MM.1S (cell line): ENCODE data around the gene ANKAR.

Experiments
- DNase-seq: peaks from one replicate; pipeline ENCODE4 v3.0.0-alpha.2; 2015
- H2AFZ ChIP-seq: fragments of 300-600 bp; sonication (generic); 2 replicates; pipeline ENCODE4 v1.6.0; 2016; ENCODE audit warnings: antibody characterized with exemption, low read length
- H3F3A ChIP-seq: fragments of 300-600 bp; sonication (generic); 2 replicates; pipeline ENCODE4 v1.6.1; 2016; ENCODE audit warnings: mild to moderate bottlenecking, antibody characterized with exemption, low read length, moderate library complexity, mixed read lengths; ENCODE audit not compliant: insufficient read depth
- H3K27ac ChIP-seq: fragments of 300-600 bp; sonication (generic); 2 replicates; pipeline ENCODE4 v1.5.1; 2016; ENCODE audit warnings: mild to moderate bottlenecking, low read length
- H3K27me3 ChIP-seq: fragments of 300-600 bp; sonication (generic); replicated peaks from 2 replicates; pipeline ENCODE4 v1.6.0; 2016; ENCODE audit warnings: low read length; ENCODE audit not compliant: insufficient read depth
- H3K36me3 ChIP-seq: fragments of 300-600 bp; sonication (generic); replicated peaks from 2 replicates; pipeline ENCODE4 v1.6.1; 2016; ENCODE audit warnings: mild to moderate bottlenecking, low read length, mixed read lengths; ENCODE audit not compliant: insufficient read depth
- H3K4me1 ChIP-seq: fragments of 300-600 bp; sonication (generic); 2 replicates; pipeline ENCODE4 v1.6.1; 2016; ENCODE audit warnings: low read length, mixed read lengths
- H3K4me2 ChIP-seq: fragments of 300-600 bp; sonication (generic); 2 replicates; pipeline ENCODE4 v1.6.0; 2016; ENCODE audit warnings: low read depth, low read length
- H3K4me3 ChIP-seq: fragments of 300-600 bp; sonication (generic); 2 replicates; pipeline ENCODE4 v1.5.1; 2016; ENCODE audit warnings: low read length, mixed read lengths
- H3K79me2 ChIP-seq: fragments of 300-600 bp; sonication (generic); 2 replicates; pipeline ENCODE4 v1.6.1; 2016; ENCODE audit warnings: mixed run types, low read length, mixed read lengths
- H3K9ac ChIP-seq: fragments of 300-600 bp; sonication (generic); 2 replicates; pipeline ENCODE4 v1.6.1; 2016; ENCODE audit warnings: low read length, mixed read lengths
- H3K9me2 ChIP-seq: fragments of 300-600 bp; sonication (generic); replicated peaks from 2 replicates; pipeline ENCODE4 v1.6.1; 2016; ENCODE audit warnings: mild to moderate bottlenecking, low read length, mixed read lengths; ENCODE audit not compliant: insufficient read depth
- H3K9me3 ChIP-seq: fragments of 300-600 bp; sonication (generic); replicated peaks from 2 replicates; pipeline ENCODE4 v1.6.1; 2016; ENCODE audit warnings: mild to moderate bottlenecking, low read length, mixed read lengths; ENCODE audit not compliant: insufficient read depth
- H4K20me1 ChIP-seq: fragments of 300-600 bp; sonication (generic); 2 replicates; pipeline ENCODE4 v1.6.1; 2016; ENCODE audit warnings: mild to moderate bottlenecking, low read length, moderate library complexity, mixed read lengths; ENCODE audit not compliant: insufficient read depth
- EZH2 ChIP-seq: fragments of 300-600 bp; sonication (generic); optimal IDR thresholded peaks from 2 replicates; pipeline ENCODE3; 2017; ENCODE audit warnings: low read depth, mild to moderate bottlenecking, antibody characterized with exemption, low read length, mixed read lengths
- EZH2phosphoT487 ChIP-seq: fragments of 300-600 bp; sonication (generic); IDR thresholded peaks from 2 replicates; pipeline ENCODE4 v1.6.1; 2018; ENCODE audit warnings: antibody characterized with exemption, low read length
- TF ChIP-seq, protein P1 (sequence below): fragments of 300-600 bp; sonication (generic); IDR thresholded peaks from 2 replicates; pipeline ENCODE4 v1.5.1; 2016; ENCODE audit warnings: antibody characterized with exemption, low read length, mixed read lengths

ANKAR gene

DNA sequence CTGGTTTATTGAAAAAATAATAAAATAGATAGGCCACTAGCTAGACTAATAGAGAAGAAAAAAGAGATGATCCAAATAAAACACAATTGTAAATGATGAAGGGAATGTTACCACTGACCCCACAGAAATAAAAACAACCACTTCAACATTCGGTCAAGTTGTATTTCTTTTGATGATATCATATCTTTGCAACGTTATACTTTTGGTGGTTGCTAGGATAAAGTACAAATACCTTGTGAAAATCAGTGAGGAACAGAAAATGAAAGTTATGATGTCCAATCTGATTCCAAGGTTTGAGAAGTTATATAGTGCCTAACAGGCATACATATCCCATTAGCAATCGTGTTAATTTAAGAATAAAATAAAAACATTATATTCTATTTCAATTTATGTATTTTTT is 19.8 kb upstream of the ANKAR start:
- Histone ChIP-seq H4K20me1 (no peaks in the 10 kb centered on the region), H3K79me2 (no peaks in the 10 kb centered on the region), H3K36me3 (no peaks in the 10 kb centered on the region), H2AFZ (no peak overlapping the region), H3K27ac (no peak overlapping the region), H3K9ac (no peak overlapping the region), H3F3A (peaks cover 17% of the 10 kb centered on the region), H3K27me3 (no peaks in the 10 kb centered on the region), H3K9me2 (no peaks in the 10 kb centered on the region), H3K4me3 (no peak overlapping the region), H3K9me3 (no peaks in the 10 kb centered on the region), H3K4me2 (no peak overlapping the region), H3K4me1 (peaks cover 20% of the 10 kb centered on the region)
- DNase-seq, result no peak
- TF ChIP-seq EZH2phosphoT487 (no peak), EZH2 (no peak)
- TF ChIP-seq, protein P1, sequence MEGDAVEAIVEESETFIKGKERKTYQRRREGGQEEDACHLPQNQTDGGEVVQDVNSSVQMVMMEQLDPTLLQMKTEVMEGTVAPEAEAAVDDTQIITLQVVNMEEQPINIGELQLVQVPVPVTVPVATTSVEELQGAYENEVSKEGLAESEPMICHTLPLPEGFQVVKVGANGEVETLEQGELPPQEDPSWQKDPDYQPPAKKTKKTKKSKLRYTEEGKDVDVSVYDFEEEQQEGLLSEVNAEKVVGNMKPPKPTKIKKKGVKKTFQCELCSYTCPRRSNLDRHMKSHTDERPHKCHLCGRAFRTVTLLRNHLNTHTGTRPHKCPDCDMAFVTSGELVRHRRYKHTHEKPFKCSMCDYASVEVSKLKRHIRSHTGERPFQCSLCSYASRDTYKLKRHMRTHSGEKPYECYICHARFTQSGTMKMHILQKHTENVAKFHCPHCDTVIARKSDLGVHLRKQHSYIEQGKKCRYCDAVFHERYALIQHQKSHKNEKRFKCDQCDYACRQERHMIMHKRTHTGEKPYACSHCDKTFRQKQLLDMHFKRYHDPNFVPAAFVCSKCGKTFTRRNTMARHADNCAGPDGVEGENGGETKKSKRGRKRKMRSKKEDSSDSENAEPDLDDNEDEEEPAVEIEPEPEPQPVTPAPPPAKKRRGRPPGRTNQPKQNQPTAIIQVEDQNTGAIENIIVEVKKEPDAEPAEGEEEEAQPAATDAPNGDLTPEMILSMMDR, result no peak

DNA sequence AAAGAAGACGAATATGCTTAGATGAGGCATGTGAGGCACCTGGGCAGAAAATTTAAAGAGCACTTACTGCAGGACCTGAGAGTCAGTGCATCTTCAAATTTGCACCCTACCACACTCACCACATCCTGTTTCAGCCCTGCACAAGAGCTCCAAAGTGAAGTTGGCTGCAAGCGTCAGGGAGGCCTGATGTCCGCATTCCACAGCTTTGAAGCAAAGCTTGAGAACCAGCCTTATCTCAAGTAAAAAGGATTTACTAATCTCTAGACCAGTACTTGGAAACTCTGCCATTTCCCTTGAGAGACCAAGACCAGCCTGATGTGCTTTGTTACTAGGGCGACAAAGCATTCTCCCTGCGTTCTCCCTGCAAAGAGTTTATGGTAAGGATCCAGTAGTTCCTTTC is 16.6 kb upstream of the ANKAR start:
- H3K9me2 ChIP-seq, result no peaks in the 10 kb centered on the region
- peak overlapping the region; percentile 80 for H3K27ac ChIP-seq
- H3K79me2 ChIP-seq, result peaks cover 16% of the 10 kb centered on the region
- H3K36me3 ChIP-seq, result no peaks in the 10 kb centered on the region
- peaks cover 29% of the 10 kb centered on the region for H3K4me1 ChIP-seq
- H2AFZ ChIP-seq, result peak overlapping the region; percentile 61
- peak; percentile 93 for DNase-seq
- H3F3A ChIP-seq, result peaks cover 20% of the 10 kb centered on the region
- peak overlapping the region; percentile 14; the same call in 1 of the 2 replicates for H3K9ac ChIP-seq
- H3K4me2 ChIP-seq, result peak overlapping the region; percentile 64
- H4K20me1 ChIP-seq, result no peaks in the 10 kb centered on the region
- H3K4me3 ChIP-seq, result peak overlapping the region; percentile 17; the same call in 1 of the 2 replicates
- TF ChIP-seq, protein P1, result no peak
- no peak for TF ChIP-seq EZH2
- no peak for TF ChIP-seq EZH2phosphoT487
- H3K27me3 ChIP-seq, result no peaks in the 10 kb centered on the region
- no peaks in the 10 kb centered on the region for H3K9me3 ChIP-seq

DNA sequence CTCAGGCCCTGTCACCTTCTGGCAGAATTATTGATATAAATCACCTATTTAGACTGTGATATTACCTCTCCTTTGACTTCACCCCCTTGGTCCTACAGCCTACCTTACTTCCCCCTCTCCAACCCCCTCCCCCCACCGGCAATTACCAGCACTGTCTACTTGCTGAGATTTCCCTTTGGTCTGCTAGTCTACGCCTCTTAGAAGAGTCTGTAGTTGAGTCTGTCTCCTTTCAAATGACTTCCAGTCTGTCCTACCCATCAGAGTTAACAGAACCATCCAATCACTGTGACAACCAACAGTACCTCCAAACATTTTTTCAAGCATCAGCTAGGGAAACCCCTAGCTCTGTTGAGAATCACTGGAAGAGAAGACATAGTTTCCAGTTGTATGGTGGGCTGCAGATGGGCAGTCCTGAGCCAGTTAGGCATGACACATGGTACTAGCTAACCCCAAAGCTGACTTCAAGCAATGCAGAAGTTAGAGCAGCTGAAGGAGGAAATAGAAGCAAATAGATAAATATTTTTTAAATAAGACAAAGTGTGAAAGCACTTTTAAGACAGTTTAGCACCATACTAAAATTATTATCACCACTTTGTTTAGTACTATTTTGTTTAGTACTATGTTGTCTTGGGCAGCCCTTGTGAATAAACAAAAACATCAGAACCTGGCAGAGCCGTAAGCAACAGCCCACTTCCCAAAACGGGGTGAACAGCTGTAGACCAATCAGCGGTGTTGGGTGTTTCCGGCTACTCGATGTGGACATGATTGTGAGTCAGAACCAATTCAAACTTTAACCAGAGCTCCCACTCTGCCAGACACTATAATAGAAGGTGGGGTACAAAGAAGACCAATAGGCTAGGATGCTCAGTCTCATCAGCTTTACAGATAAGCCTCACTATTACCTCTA is 15.9 kb upstream of the ANKAR start:
- peaks cover 20% of the 10 kb centered on the region for H3F3A ChIP-seq
- peak overlapping the region; percentile 64 for H3K4me2 ChIP-seq

More for the DNA sequence above, 15.9 kb upstream of the ANKAR start:
- Histone ChIP-seq H3K79me2 (peaks cover 21% of the 10 kb centered on the region), H2AFZ (peak overlapping the region; percentile 61), H3K4me1 (peaks cover 29% of the 10 kb centered on the region), H3K36me3 (no peaks in the 10 kb centered on the region), H3K9me2 (no peaks in the 10 kb centered on the region), H3K27me3 (no peaks in the 10 kb centered on the region), H3K4me3 (peak overlapping the region; percentile 15; the same call in 1 of the 2 replicates), H4K20me1 (no peaks in the 10 kb centered on the region), H3K9ac (peak overlapping the region; percentile 14; the same call in 1 of the 2 replicates), H3K9me3 (no peaks in the 10 kb centered on the region), H3K27ac (peak overlapping the region; percentile 80)
- TF ChIP-seq, protein P1, result no peak
- TF ChIP-seq EZH2 (no peak), EZH2phosphoT487 (no peak)
- DNase-seq, result peak; percentile 24
